Measurements from ENCODE around the gene RASGRP4. TPM values are rescaled to one million over a fixed set of nuclear protein-coding genes. Genes with fewer than 3 reads are reported as not detected.

The RASGRP4 gene
- total RNA-seq, 1 experiment from 2014 or later = not detected

- no peak for DNase-seq (ENCODE audit: low read depth, low spot score)
- Histone ChIP-seq H3K4me1 (ENCODE audit: control insufficient read depth in 1 of 2, insufficient read depth in 2 of 2, low read length in 2 of 2) (no peaks in the 10 kb centered on the region), H4K20me1 (ENCODE audit: insufficient read depth) (no peaks in the 10 kb centered on the region), H3K9me3 (ENCODE audit: control insufficient read depth in 1 of 2, insufficient read depth in 1 of 2, low read depth in 1 of 2, low read length in 2 of 2) (no peaks in the 10 kb centered on the region), H3K27ac (ENCODE audit: low read depth, low read length) (no peak overlapping the region), H2AFZ (ENCODE audit: low read depth, low read length, poor library complexity, severe bottlenecking) (no peak overlapping the region), H3K9me2 (ENCODE audit: insufficient read depth) (no peaks in the 10 kb centered on the region), H3K4me3 (replicated peaks in 1 of 2; ENCODE audit: low read depth in 1 of 2, low read length in 2 of 2) (no peak overlapping the region), H3K9ac (ENCODE audit: low read length) (no peak overlapping the region), H3K36me3 (ENCODE audit: control insufficient read depth in 1 of 2, insufficient read depth in 2 of 2, low read length in 2 of 2) (no peaks in the 10 kb centered on the region), H3K27me3 (ENCODE audit: insufficient read depth, low read length) (no peaks in the 10 kb centered on the region), H3K79me2 (ENCODE audit: insufficient read depth, low read length) (no peaks in the 10 kb centered on the region), H3K4me2 (ENCODE audit: low read length) (no peak overlapping the region)
- TF ChIP-seq REST (IDR thresholded peaks at IDR 0.05; ENCODE audit: low read depth) (no peak), ZFX (IDR thresholded peaks at IDR 0.05) (no peak), SIN3A (IDR thresholded peaks at IDR 0.05; ENCODE audit: low read depth) (no peak), POLR2AphosphoS5 (IDR thresholded peaks at IDR 0.05; ENCODE audit: low read depth, low read length) (no peak), ELF1 (IDR thresholded peaks at IDR 0.05; ENCODE audit: borderline replicate concordance, low read depth) (no peak), SP1 (IDR thresholded peaks at IDR 0.05; ENCODE audit: low read depth) (no peak), CBX3 (IDR thresholded peaks at IDR 0.05; ENCODE audit: low read depth) (no peak)
- RAD21 ChIA-PET (ENCODE audit: low non-redundant PET in 1 of 2, low total read pairs in 2 of 2, uncharacterized antibody in 2 of 2, unreplicated experiment in 2 of 2) = no interaction called here
- intact Hi-C loops (cut with micrococcal nuclease) = no loop called here
- no peak for ATAC-seq
- CTCF ChIA-PET = no interaction called here
- POLR2A ChIA-PET = no interaction called here
- no TSS peak for BruUV-seq (replicated peaks)
Measured at GRCh38 chr19:38463365-38463764, 37.3 kb upstream of the RASGRP4 start.

GRCh38 chr19:38458991-38459390 is 33.0 kb upstream of the RASGRP4 start:
- no peaks in the 10 kb centered on the region for H3K9me2 ChIP-seq (ENCODE audit: insufficient read depth)
- H3K4me3 ChIP-seq (replicated peaks in 1 of 2; ENCODE audit: low read depth in 1 of 2, low read length in 2 of 2) = no peak overlapping the region
- no peaks in the 10 kb centered on the region for H4K20me1 ChIP-seq (ENCODE audit: insufficient read depth)
- H3K9ac ChIP-seq (ENCODE audit: low read length) = no peak overlapping the region
- ChIA-PET POLR2A (no interaction called here), RAD21 (ENCODE audit: low non-redundant PET in 1 of 2, low total read pairs in 2 of 2, uncharacterized antibody in 2 of 2, unreplicated experiment in 2 of 2) (no interaction called here), CTCF (no interaction called here)
- no peaks in the 10 kb centered on the region for H3K79me2 ChIP-seq (ENCODE audit: insufficient read depth, low read length)
- H3K9me3 ChIP-seq (ENCODE audit: control insufficient read depth in 1 of 2, insufficient read depth in 1 of 2, low read depth in 1 of 2, low read length in 2 of 2) = no peaks in the 10 kb centered on the region
- H3K27ac ChIP-seq (ENCODE audit: low read depth, low read length) = no peak overlapping the region
- H3K27me3 ChIP-seq (ENCODE audit: insufficient read depth, low read length) = no peaks in the 10 kb centered on the region
- no peaks in the 10 kb centered on the region for H3K4me1 ChIP-seq (ENCODE audit: control insufficient read depth in 1 of 2, insufficient read depth in 2 of 2, low read length in 2 of 2)
- no peaks in the 10 kb centered on the region for H3K36me3 ChIP-seq (ENCODE audit: control insufficient read depth in 1 of 2, insufficient read depth in 2 of 2, low read length in 2 of 2)
- H3K4me2 ChIP-seq (ENCODE audit: low read length) = no peak overlapping the region
- no peak for ATAC-seq
- no peak for DNase-seq (ENCODE audit: low read depth, low spot score)
- intact Hi-C loops (cut with micrococcal nuclease) = no loop called here
- no TSS peak for BruUV-seq (replicated peaks)
- H2AFZ ChIP-seq (ENCODE audit: low read depth, low read length, poor library complexity, severe bottlenecking) = no peak overlapping the region
- TF ChIP-seq CEBPB (IDR thresholded peaks at IDR 0.05; ENCODE audit: low read depth) (no peak), EGR1 (IDR thresholded peaks at IDR 0.05; ENCODE audit: low read depth) (no peak), SIN3A (IDR thresholded peaks at IDR 0.05; ENCODE audit: low read depth) (no peak)

Measured in HCT116 (cell line).